HUES6 (cell line): ENCODE results near the gene LLGL2.

Experiments used
- H3K27ac ChIP-seq: 2 replicates; pipeline ENCODE4 v1.7.0; 2013; ENCODE audit warnings: low read depth, mild to moderate bottlenecking, low read length, inconsistent platforms
- H3K27me3 ChIP-seq: 2 replicates; pipeline ENCODE4 v1.6.1; 2013; ENCODE audit warnings: low read length; ENCODE audit not compliant: control insufficient read depth, insufficient read depth
- H3K36me3 ChIP-seq: 2 replicates; pipeline ENCODE4 v1.6.1; 2013; ENCODE audit warnings: low read length; ENCODE audit not compliant: control insufficient read depth, insufficient read depth
- H3K4me1 ChIP-seq: 2 replicates; pipeline ENCODE4 v1.6.1; 2013; ENCODE audit warnings: low read length; ENCODE audit not compliant: control insufficient read depth, insufficient read depth
- H3K4me3 ChIP-seq: 2 replicates; pipeline ENCODE4 v1.5.1; 2013; ENCODE audit warnings: low read depth, low read length
- H3K9ac ChIP-seq: one replicate; pipeline ENCODE4 v1.6.1; 2013; ENCODE audit warnings: mild to moderate bottlenecking, low read length
- H3K9me3 ChIP-seq: 2 replicates; pipeline ENCODE4 v1.6.1; 2013; ENCODE audit warnings: low read depth, low read length; ENCODE audit not compliant: control insufficient read depth, insufficient read depth

LLGL2 gene

GRCh38 chr17:75614556-75615270 lies 89.2 kb downstream of the LLGL2 start:
- Histone ChIP-seq H3K27me3 (no peaks in the 10 kb centered on the region), H3K9me3 (no peaks in the 10 kb centered on the region), H3K36me3 (no peaks in the 10 kb centered on the region; the same call in 1 of the 2 replicates), H3K4me3 (no peak overlapping the region), H3K4me1 (no peaks in the 10 kb centered on the region), H3K9ac (no peak overlapping the region), H3K27ac (no peak overlapping the region)

- H3K27ac ChIP-seq: no peak overlapping the region
- H3K9me3 ChIP-seq: no peaks in the 10 kb centered on the region
- no peaks in the 10 kb centered on the region for H3K4me1 ChIP-seq
- H3K36me3 ChIP-seq: no peaks in the 10 kb centered on the region; the same call in 1 of the 2 replicates
- no peak overlapping the region for H3K9ac ChIP-seq
- no peak overlapping the region for H3K4me3 ChIP-seq
- H3K27me3 ChIP-seq: no peaks in the 10 kb centered on the region
These were observed 89.8 kb downstream of the LLGL2 start for GRCh38 chr17:75615301-75615700.

- Histone ChIP-seq H3K4me1 (no peaks in the 10 kb centered on the region), H3K9me3 (no peaks in the 10 kb centered on the region), H3K4me3 (no peak overlapping the region), H3K27me3 (no peaks in the 10 kb centered on the region), H3K27ac (no peak overlapping the region), H3K36me3 (no peaks in the 10 kb centered on the region; the same call in 1 of the 2 replicates), H3K9ac (no peak overlapping the region)
These were observed 91.1 kb downstream of the LLGL2 start for GRCh38 chr17:75616521-75617122.

- Histone ChIP-seq H3K27ac (no peak overlapping the region), H3K9me3 (no peaks in the 10 kb centered on the region), H3K4me3 (no peak overlapping the region), H3K36me3 (no peaks in the 10 kb centered on the region; the same call in 1 of the 2 replicates), H3K4me1 (no peaks in the 10 kb centered on the region), H3K9ac (no peak overlapping the region), H3K27me3 (no peaks in the 10 kb centered on the region)
These were observed 91.7 kb downstream of the LLGL2 start for GRCh38 chr17:75617218-75617617.

- no peak overlapping the region for H3K4me3 ChIP-seq
- no peak overlapping the region for H3K27ac ChIP-seq
- H3K9ac ChIP-seq: no peak overlapping the region
- no peaks in the 10 kb centered on the region for H3K9me3 ChIP-seq
- no peaks in the 10 kb centered on the region for H3K4me1 ChIP-seq
- H3K36me3 ChIP-seq: no peaks in the 10 kb centered on the region; the same call in 1 of the 2 replicates
- H3K27me3 ChIP-seq: no peaks in the 10 kb centered on the region
These were observed 92.2 kb downstream of the LLGL2 start for GRCh38 chr17:75617675-75618074.

- Histone ChIP-seq H3K4me1 (no peaks in the 10 kb centered on the region), H3K9me3 (no peaks in the 10 kb centered on the region), H3K27me3 (no peaks in the 10 kb centered on the region), H3K9ac (no peak overlapping the region), H3K4me3 (no peak overlapping the region), H3K36me3 (no peaks in the 10 kb centered on the region; the same call in 1 of the 2 replicates), H3K27ac (no peak overlapping the region)
These were observed 94.3 kb downstream of the LLGL2 start for GRCh38 chr17:75619506-75620431.

- H3K9ac ChIP-seq: no peak overlapping the region
- peaks cover 8% of the 10 kb centered on the region; the same call in 1 of the 2 replicates for H3K36me3 ChIP-seq
- no peak overlapping the region for H3K4me3 ChIP-seq
- no peaks in the 10 kb centered on the region for H3K27me3 ChIP-seq
- H3K9me3 ChIP-seq: no peaks in the 10 kb centered on the region
- no peak overlapping the region for H3K27ac ChIP-seq
- H3K4me1 ChIP-seq: no peaks in the 10 kb centered on the region
These were observed 96.0 kb downstream of the LLGL2 start for GRCh38 chr17:75621489-75621888.

GRCh38 chr17:75622076-75622475 lies 96.6 kb downstream of the LLGL2 start:
- Histone ChIP-seq H3K4me1 (no peaks in the 10 kb centered on the region), H3K27me3 (no peaks in the 10 kb centered on the region), H3K9me3 (no peaks in the 10 kb centered on the region), H3K36me3 (peaks cover 13% of the 10 kb centered on the region; the same call in 1 of the 2 replicates), H3K4me3 (no peak overlapping the region), H3K27ac (no peak overlapping the region), H3K9ac (no peak overlapping the region)

GRCh38 chr17:75622771-75623273 lies 97.3 kb downstream of the LLGL2 start:
- Histone ChIP-seq H3K36me3 (peaks cover 17% of the 10 kb centered on the region), H3K9me3 (no peaks in the 10 kb centered on the region), H3K27me3 (no peaks in the 10 kb centered on the region), H3K4me3 (no peak overlapping the region), H3K9ac (no peak overlapping the region), H3K4me1 (no peaks in the 10 kb centered on the region), H3K27ac (no peak overlapping the region)

GRCh38 chr17:75623386-75623785 lies 97.9 kb downstream of the LLGL2 start:
- peaks cover 22% of the 10 kb centered on the region for H3K36me3 ChIP-seq
- H3K27me3 ChIP-seq: no peaks in the 10 kb centered on the region
- no peak overlapping the region for H3K9ac ChIP-seq
- no peak overlapping the region for H3K27ac ChIP-seq
- no peaks in the 10 kb centered on the region for H3K4me1 ChIP-seq
- no peaks in the 10 kb centered on the region for H3K9me3 ChIP-seq
- no peak overlapping the region for H3K4me3 ChIP-seq
